Ovary (tissue), 3 donors: ENCODE results near the gene AFAP1L1.

ENCODE experiments used
- POLR2A ChIP-seq: fragments of 450-650 bp; IDR thresholded peaks from one replicate; pipeline ENCODE4 v1.6.1; 2017; ENCODE audit warnings: antibody characterized with exemption, mild to moderate bottlenecking, moderate library complexity
- TF ChIP-seq, protein P1 (sequence below), 3 donors: fragments of 450-650 bp in 2 of 3; fragments of 200-600 bp in 1 of 3; IDR thresholded peaks; one replicate each; pipeline versions ENCODE4 v1.5.1 to v1.8.0; 2016 to 2022; ENCODE audit warnings: antibody characterized with exemption in 3 of 3, mild to moderate bottlenecking in 1 of 3
- donor health status: DM: no; HTN: no; CAD: no.

DNA sequence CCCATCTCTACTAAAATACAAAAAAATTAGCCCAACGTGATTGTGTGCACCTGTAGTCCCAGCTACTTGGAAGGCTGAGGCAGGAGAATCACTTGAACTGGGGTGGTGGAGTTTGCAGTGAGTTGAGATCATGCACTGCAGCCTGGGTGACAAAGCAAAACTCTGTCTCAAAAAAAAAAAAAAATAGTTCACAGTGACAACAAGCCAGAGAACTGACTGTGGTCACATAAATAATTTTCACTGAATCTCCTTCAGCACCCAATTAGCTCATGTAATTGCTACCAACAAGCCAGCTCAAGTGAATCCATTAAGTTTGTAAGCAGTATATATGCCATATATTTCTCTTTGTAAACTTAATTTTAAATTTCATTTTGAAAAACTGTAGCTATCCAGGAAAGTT lies 14.5 kb upstream of the AFAP1L1 start:
- no peak for TF ChIP-seq POLR2A
- TF ChIP-seq, protein P1, sequence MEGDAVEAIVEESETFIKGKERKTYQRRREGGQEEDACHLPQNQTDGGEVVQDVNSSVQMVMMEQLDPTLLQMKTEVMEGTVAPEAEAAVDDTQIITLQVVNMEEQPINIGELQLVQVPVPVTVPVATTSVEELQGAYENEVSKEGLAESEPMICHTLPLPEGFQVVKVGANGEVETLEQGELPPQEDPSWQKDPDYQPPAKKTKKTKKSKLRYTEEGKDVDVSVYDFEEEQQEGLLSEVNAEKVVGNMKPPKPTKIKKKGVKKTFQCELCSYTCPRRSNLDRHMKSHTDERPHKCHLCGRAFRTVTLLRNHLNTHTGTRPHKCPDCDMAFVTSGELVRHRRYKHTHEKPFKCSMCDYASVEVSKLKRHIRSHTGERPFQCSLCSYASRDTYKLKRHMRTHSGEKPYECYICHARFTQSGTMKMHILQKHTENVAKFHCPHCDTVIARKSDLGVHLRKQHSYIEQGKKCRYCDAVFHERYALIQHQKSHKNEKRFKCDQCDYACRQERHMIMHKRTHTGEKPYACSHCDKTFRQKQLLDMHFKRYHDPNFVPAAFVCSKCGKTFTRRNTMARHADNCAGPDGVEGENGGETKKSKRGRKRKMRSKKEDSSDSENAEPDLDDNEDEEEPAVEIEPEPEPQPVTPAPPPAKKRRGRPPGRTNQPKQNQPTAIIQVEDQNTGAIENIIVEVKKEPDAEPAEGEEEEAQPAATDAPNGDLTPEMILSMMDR (IDR thresholded peaks at IDR 0.05): no peak
